GM04503 (cell line): Measurements from ENCODE around the gene GALNT18.
A peak's percentile ranks its signal among the peaks of the same experiment; 100 is the strongest.

Experiments used
- DNase-seq: peaks from one replicate; pipeline ENCODE4 v3.0.0-alpha.2; 2012; ENCODE audit warnings: low read depth

GALNT18 gene

DNA sequence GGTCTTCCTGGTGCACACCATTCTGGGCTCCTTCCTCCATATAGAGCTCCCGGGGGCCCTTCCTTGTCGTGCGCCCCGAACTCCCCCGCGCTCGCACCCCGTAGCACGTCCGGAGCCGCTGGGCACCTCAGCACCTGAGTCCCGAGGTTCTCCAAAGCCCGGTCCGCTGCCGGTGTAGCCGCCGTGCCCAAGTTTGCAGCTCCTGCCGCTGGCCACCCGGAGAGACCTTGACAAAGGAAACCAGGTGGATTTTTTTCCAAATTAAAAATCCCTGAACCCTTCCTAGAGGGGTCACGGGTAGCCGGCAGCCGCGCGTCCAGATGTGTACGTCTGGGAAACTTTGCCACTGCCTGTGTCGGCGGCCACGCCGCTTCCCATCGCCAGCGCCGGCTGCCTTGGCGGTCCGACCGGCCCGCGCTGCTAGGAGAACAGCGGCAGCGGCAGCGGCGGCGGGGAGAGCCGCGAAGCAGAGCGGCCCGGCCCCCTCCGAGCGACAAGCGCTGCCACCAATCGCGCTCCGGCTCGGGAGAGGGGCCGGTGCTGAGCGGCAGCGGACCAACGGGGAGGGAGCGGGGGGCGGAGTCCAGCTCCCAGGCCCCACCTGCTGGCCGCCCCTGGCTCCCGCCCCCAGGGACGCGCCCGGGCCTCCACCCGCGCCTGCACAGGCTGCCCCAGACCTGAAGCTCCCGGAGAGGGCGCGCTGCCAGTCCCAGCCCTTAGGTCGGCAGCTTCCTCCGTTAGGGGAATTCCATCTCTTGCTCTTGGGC lies at the start of gene GALNT18:
Gene GALNT18, minus strand, starts transcription at position 433 of the 767 bp plus-strand sequence.
- DNase-seq, result peak; percentile 45

DNA sequence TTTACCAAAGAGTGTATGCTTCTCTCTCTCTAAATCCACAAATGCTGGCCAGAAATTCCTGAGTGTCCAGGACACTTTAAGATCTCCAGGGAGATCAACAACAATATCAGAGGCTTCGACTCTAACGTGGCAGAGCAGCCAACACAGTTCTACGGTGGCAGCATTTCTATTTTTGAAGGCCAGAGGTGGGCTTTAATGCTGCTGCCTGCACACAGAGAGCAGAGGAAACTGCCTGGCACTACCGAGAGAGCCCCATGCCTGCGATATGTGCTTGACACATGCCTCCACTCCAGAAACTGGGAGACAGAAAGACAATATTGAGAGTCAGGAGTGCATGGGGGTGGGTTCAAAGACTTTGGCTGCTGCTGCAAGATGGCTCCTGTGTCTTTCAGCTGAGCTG lies 48.8 kb upstream of the GALNT18 start:
- DNase-seq, result no peak

DNA sequence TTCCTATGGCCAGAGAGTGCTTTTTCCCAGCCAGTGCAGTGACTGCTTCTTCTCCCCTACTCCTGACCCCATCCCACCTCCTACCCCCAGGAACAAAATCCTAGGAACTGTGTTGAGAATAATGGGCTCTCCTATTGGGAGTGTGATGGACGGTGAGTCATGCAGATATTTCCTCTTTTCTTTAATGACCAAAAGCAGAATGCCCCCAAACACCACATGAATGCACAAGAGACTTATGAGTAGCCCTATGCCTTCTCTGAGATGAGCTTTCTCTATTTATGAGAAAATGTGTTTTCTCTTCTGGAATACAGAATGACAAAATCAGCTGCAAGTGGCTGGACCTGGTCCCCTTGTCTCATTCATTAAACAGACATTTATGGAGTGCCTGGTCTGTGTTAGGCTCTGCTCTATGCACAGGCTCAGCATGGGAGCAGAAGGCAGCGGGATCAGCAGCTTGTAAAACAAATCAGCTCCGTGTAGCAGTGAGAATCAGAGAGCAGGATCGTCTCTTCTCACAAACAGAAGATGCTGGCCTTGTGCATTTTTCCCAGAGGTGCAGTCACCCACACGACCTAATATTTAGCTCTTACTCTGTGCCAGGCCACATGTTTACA lies 47.5 kb upstream of the GALNT18 start:
- DNase-seq, result no peak

DNA sequence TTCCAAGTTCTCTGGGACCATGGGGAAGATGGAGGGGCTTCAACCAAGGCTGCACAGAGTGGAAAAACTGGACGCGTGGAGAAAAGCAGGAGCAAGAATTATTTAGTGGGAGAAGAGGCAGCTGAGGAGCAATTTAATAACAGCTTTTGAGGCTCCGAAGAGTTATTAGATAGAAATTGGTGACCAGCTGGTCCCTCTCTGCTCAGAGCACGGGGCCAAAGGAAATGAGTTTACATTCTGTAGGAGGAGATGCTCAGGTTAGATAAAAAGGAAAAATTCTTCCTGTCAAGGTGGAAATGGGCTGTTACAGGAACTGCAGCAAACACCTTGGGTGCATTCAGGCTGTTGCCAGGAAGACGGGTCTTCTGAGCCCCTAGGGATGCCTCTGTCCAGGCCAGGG lies 47.0 kb upstream of the GALNT18 start:
- no peak for DNase-seq

DNA sequence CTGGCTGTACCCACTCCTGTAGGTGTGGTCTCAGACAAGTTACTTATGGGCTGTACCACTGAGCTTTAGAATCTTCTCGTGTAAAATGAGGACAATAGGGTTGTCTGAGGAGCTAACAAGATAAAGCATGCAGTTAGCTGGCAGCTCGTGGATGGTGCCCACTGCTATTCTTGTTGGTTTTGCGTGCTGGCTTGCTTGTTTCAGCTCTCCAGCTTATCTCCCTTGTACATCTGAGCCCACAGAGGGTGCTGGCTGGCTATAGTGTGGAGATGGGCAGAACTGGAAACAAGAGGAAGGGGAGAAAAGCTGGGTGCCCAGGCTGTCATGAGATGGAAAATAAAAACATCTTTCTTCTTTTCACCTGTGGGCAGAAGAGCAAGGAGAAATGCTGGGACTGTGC lies 46.5 kb upstream of the GALNT18 start:
- no peak for DNase-seq

DNA sequence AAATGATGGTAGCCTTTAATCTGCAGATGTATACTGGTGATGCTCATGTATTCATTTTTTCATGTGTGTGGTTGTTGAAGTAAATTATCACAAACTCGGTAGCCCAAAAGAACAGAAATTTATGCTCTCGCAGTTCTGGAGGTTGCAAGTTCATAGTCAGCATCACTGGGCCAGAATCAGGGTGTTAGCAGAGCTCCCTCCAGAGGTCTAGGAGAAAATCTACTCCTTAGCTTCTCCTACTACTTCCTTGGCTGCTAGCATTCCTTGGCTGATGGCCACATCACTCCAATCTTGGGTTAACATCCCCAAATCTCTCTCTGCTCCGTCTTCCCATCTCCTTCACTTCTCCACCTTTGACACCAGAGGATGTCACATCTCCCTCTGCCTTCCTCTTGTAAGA lies 45.3 kb upstream of the GALNT18 start:
- no peak for DNase-seq

DNA sequence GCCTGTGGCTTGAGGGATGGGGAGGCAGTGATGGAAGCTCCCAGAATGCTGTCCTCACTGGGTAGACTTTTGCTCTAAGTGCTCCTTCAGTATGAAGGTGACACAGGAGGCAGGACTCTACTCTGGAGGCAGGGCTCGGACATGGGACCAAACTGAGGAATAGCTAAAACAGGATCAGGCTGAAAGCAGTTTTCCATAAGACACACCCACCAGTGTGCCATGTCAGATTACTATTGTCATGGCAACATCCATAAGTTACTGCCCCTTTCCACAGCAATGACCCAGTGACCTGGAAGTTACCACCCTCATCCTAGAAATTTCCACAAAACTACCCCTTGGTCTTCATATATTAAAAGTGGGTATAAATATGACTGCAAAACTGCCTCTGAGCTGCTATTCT lies 43.6 kb upstream of the GALNT18 start:
- no peak for DNase-seq

DNA sequence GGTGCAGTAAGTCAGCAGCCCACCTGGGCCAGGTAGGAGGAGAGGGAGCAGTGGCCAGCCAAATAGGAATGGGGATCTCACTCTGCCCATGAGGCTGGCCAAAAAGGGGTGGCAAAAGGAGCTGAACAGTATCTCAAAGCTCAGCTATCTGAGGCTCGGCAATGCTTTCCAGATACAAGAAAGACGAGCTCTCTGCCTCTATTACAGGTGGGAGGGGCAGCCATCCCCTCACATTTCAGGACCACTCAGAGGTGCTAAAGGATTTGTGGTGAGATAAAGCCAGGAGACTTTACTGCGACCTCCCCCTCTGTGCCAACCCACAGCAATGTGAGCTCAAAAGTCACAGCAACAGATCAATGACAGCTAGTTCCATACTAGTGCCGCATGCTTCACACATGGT lies 42.1 kb upstream of the GALNT18 start:
- no peak for DNase-seq

DNA sequence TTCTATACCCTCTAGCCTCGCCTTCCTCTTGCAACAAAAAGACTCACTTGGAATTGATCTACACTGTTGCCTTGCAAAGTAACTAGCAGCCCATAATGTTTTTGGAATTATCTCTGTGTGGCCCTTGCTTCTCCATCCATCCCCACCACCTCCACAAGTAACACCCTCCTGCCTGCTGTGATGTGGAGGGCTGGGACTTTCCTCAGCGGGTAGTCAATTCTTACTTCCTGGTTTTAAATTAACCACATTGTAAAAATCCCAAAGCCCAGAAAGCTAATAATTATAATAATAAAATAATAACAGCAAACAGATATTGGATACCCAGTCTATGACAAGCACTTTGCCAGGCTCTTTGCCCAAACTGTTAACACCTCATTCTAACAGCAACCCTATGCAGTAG lies 40.8 kb upstream of the GALNT18 start:
- no peak for DNase-seq

DNA sequence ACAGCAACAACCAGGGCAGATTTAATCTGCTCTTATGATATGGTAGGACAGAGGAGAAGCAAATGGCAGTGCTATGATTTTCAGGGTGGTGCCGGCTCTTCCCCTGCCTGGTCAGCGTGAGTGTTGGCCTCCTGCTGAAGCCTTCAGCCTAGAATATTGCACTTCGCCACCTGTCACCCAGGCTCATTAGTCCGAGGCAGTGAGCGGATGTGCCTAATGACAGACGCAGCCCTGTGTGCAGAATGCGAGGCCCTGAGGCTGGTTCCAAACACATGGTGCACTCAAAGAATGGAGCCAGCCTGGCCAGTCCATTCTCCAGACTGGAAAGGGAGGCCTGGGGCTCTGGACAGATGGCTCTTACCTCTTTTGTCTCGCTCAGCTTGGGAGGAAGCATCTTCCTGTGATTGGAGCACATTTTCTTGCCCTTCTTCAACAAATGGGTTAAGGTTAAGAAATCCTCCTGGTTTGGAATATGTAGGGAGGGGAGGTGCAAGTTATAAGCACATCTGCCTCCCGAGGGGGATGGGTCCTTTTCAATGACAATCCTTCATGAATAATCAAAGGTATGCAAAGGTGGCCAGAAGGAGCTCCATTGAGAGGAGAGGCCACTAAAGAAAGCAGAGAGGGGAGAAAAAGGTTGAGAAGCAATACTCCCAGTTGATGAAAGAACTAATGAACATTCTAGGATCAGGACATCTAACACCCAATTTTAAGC lies 39.7 kb upstream of the GALNT18 start:
- DNase-seq, result no peak

DNA sequence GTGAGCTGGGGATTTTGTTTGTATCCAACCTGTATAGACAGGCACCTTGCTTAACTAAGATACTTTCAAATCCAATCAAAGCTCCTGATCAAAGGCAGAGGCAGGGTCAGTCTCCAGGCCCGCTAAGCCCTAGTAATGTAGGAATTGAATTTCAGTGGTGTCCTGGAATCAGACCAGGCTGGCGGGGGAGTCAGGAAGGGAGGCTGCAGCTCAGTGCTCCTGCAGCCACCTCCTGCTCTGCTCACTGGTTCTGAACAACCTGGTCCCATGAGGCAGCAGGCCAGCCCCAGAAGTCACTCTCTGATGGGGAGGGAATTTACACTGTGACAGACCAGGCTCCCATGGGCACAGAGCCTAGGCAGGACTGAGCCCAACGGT lies 38.5 kb upstream of the GALNT18 start:
- no peak for DNase-seq

DNA sequence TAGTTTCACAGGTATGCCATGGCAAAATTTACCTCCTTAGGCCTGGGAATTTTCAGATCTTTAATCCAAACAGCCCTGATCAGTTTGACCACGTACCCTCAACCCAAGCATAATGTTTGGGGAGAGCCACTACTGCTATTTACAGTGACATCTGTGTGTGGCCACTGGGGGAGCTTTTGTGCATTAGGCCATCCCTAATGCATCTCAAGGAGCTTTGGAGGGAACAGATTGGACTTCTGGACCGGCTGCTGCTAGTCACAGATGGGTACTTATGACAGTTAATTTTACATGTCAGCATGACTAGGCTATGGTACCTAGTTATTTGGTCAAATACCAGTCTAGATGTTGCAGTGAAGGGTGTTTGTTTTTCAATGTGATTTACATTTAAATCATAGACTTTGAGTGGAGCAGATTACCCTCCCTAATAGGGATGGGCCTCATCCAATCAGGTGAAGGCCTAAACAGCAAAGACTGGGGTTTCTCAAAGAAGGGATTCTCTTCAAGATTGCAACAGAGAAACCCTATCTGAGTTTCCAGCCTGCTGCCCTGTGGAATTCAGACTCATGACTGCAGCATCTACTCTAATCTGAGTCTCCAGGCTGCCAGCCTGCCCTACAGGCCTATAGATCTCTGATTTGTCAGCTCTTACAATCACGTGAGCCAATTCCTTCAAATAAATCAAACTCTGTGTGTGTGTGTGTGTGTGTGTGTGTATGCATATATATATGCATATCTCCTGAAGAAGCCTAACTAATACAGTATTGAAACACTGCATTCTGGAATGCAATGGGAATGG lies 38.0 kb upstream of the GALNT18 start:
- DNase-seq, result no peak

DNA sequence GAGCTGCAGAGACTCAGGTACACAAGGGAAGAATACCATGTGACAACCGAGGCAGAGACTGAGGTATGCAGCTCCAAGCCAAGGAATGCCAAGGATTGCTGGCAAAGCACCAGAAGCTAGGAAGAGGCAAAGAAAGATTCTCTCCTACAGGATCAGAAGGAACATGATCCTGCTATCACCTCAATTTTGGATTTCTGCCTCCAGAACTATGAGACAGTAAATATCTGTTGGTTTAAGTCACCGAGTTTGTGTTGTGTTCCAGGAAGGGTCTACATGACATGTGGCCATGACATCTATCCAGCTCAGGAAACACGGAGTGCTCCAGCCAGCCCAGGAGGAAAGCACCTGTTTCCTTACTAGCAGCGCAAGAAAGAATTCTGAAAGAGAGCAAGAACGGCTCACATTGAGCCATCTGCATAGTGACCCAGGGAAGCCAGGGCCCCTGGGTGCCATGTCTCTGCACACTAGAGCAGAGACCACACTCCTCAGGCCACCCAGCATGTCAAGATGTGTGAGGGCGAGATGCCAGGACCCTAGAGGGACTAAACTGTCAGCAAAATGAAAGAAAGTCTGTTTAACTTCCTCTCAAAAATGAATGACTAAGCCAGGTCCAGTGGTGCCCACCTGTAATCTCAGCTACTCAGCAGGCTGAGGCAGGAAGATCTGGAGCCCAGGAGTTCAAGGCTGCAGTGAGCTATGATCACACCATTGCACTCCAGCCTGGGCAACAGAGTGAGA lies 35.6 kb upstream of the GALNT18 start:
- DNase-seq, result no peak

DNA sequence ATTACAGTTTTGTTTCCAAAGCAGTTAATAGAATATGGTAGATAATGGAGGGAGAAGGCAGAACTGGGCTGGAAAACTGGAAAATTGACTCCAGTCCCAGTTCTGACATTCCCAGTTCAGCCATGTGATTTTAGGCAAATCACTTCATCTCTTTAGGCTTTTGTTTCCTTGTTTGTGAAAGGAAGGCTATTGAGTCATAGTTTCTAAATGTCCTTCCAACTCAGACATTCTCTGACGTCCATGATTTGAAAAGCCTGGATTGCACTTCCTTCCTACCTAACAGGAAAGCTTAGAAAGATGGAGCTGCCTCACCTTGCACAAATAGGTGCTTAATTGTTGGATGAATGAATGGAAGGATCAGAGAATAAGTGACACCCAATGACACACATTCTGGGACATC lies 19.8 kb upstream of the GALNT18 start:
- no peak for DNase-seq

DNA sequence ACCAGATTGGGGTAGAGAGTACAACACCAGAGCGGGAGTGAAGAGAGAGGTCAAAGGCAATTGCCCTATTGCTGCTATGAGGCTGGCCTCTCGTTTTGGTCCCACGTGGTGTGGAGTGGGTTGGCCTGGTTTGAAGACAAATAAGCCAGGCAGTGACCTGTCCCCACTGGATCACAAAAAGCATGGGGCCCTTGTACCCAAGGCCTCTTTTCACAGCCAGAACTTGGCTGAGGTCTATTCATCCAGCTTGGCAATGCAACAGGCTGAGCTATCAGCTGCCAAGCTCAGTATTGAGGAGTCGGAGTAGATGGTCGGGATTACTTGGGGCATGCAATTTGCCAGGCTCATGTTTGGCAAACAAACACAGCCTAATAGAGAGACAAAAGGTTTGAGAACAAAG lies 19.2 kb upstream of the GALNT18 start:
- no peak for DNase-seq

DNA sequence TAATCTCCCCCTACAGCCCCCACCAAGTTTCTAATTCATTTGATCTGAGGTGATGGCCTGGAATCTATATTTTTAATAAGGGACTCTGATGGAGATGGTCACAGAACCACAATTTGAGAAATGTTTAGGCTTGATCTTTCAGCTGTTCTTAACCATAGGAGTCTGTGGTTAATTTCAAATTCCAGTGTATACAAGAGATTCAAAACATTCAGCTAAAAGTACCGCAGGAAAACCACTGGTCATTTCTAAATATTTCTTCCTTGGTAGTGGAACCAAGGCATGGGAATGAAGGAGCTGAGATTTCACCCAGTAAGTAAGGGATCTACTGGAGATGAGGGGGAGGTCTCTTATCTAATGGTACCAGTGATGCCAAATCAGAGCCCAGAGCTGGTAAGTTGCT lies 18.3 kb upstream of the GALNT18 start:
- DNase-seq, result no peak

DNA sequence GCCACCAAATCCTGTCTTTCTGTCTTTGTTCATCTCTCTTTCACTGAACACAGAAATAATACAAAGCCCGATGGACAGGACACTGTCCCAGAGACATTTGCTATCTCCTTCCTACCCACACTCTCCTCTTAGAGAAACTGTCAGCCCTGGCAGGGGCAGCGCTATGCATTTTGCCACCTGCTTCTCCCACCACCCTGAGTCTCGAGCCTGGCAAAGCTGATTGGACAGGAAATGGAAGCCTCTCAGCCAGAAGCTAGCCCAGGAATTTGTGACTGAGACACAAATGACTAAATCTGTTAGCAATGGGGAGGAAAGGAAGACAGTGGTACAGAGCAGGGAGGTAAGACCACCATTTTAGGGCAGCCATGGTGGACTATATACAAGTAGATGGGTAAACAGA lies 14.9 kb upstream of the GALNT18 start:
- DNase-seq, result no peak

DNA sequence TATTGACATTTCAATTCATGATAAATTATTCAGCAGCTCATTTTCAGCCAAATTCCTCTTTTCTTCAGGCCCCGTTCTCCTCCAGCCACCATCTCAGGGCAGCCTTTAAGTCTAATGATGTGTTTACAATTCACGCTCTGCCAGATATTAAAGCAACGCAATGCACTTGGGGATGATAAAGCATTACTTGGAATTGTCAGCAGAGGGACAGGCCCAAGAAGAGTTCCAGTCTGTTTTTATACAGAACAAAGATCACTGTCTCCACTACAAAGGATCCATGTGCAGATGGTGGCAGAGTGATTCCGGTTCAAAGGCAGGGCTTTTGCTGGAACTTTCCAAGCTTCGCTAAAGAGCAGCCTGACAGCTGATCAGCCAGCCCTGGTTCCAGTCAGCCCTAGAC lies 13.6 kb upstream of the GALNT18 start:
- no peak for DNase-seq

DNA sequence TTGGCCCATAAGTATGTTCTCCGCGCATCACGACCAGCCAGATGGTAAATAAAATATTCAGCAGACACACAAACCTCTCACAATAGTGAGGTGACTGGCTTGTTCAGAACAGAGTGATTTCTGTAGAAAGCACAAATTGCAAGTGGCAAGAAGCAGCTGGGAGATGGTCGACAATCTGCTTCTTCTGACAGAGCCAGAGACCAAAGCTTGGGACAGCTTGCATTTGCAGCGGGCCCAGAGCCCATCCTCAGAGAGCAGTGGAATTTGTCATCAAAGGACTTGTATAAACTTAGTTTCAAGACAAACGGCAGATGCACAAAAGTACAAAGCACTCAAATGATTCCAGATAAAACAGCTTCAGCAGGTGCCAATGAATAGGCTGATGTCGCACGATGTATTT lies 7.6 kb upstream of the GALNT18 start:
- DNase-seq, result no peak

DNA sequence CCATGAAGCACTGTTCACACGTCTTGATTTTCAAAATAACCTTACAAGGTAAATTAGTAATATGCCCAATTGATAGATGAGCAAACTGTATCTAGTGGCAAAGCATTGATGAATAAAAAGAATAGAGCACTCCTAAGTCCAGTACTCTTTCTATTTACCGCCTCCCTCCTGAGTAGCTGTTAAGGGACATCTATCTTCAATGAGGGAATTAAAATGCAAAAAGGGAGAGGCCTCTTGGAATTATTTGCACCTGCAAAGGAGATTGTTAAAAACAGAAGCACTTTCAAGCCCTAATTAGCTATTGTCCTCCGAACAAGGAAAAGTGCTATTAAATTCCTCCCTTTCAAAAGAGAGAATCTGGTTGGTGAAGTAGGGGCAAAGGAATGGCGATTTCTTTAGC lies 6.8 kb upstream of the GALNT18 start:
- DNase-seq, result no peak

DNA sequence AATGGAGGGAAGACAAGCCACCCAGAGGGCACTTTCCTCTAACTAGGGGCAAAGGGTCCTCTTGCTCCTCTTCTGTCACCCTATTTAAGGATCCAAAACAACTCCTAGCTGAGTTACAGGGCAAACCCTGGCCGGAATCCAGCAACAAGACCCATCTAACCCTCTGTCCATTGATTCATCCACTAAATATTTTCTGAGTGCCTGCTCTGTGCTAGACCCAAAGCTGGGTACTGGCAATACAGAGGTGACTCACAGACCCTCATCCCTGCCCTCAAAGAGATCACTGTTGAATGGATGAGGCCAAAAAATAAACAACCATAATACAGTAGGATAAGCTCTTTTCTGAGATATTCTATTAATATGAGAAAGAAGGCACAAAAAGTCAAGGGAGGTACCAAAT lies 4.3 kb upstream of the GALNT18 start:
- no peak for DNase-seq

DNA sequence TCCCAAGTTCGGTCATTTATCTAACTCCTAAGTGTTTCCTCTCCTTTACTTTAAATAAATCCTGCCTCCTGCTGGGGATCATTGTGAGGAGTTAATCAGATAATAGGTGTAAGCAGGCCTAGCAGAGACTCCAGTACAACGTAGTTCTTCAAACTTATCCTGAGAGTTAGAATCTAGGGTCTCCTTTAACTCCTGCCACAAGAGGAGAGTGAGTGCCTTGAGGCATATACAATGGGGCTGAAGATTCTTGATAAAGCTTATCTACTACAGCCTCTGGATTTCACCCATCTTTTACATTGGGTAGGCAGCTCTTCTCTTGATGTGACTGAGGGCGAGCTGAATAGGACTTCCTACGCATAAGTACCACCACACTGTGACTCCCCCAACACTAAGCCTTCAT lies 3.1 kb upstream of the GALNT18 start:
- DNase-seq, result no peak
